ENCODE results near the gene NOX5.

The NOX5 gene

DNA sequence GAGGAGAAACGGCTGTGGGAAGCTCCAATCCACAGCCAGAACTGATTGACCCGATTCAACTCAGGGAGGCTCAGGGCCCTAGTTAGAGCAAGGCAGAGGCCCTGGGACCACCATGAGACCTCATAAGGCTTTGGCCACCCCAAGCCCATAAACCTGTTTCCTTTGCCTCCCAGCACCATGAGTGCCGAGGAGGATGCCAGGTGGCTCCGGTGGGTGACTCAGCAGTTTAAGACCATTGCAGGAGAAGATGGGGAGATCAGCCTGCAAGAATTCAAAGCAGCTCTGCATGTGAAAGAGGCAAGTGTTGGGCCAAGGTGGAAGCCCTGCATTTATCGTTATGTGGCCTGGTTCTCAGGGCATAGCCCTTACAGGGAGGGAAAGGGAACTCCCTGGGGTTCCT lies 11.9 kb downstream of the NOX5 start:
- no peak for DNase-seq

DNA sequence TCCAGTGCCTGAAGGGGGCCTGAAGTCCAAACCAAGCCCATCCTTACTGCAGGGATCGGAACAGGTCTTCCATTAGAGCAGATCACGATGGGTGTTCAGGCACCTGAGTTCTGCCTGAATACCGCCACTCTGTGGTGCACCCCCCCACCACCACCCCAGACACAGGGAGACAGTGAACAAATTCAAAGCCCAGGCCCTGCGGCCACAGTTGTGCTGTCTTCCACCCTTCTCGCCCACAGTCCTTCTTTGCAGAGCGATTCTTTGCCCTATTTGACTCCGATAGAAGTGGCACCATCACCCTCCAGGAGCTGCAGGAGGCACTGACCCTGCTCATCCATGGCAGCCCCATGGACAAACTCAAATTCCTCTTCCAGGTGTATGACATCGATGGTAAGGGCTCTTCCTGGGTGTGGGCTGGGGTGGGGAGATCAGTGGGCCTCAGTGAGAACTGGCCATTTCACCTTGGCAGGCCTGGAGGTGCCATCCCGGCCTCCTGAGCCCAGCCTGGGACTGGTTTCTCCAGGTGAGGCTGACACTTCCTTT lies 13.6 kb downstream of the NOX5 start:
- no peak for DNase-seq

DNA sequence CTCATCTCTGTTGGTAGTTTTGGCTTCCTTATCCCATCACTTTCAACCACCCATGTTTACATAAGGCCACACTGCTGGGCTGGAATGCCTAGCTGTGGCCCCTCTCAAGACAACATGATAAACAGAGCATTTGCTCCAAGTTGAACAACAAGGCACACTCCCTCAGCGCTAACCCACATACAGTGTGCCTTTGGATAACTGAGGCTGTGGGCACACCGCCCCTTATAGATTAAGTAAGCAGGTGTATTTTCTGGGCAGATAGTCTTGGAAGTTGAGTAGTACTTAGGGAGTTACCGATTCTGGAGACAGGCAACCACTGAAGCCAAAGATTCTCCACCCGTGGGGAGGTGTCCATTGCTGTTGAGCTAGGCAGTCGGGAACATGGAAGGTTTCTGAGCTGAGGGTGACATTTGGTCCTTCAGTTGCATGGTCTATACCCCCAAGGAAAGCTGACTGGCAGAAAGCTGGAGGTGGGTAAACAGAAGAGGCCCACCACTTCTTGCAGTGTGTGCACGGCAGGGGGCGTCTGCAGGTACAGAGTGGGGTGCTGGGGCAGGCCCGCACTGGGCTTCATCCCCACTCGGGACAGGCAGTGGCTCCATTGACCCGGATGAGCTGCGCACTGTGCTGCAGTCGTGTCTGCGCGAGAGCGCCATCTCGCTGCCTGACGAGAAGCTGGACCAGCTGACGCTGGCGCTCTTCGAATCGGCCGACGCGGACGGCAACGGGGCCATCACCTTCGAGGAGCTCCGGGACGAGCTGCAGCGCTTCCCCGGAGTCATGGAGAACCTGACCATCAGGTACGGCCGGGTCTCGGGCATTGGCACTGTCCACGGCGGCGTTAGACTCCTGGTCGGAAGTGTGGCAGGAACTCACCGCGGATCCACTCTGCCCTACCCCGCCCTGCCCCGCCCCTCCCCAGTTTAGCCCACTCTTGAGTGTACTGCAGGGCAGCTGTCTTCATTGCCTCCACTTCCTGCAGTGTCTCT lies 16.8 kb downstream of the NOX5 start:
- peak; percentile 59 for DNase-seq

DNA sequence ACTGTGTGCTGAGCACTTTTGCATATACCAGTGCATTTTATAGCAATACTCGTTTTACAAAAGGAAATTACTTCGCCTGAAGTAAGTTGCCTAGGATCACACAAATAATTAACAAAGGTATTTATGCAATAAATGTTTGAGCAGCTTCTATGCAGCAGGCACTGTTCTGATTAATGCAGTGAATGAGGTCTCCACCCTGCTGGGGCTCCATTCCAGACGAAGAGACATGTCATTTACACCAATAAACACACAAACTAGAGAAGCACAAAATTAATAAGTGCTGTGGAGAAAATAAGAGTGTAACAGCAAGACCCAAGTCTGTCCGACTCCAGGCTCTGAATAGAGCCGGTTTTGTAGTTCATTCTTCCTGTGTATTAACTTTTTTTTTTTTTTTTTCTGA lies 17.5 kb downstream of the NOX5 start:
- DNase-seq = no peak

DNA sequence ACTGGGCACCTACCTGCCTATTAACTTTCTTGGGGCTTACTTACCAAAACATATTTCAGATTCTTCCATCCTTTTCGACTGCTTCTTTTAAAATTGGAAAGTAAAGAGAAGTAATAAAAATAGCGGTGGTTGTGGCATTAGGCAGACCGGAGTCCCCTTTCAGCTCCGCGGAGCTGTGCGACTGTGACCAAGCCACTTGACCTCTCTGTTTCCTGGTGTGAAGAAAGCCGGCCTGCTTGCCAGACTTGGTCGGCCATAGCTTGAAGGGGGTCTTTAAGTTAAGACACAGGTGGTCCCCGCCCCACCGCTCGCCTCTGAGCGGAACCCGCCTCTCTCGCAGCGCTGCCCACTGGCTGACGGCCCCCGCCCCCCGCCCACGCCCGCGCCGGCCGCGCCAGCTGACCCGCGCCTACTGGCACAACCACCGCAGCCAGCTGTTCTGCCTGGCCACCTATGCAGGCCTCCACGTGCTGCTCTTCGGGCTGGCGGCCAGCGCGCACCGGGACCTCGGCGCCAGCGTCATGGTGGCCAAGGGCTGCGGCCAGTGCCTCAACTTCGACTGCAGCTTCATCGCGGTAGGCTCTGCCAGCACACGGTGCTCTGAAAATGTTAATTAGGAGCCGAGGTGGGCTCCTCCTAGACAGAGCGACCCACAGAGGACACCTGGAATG lies 18.3 kb downstream of the NOX5 start:
- no peak for DNase-seq

DNA sequence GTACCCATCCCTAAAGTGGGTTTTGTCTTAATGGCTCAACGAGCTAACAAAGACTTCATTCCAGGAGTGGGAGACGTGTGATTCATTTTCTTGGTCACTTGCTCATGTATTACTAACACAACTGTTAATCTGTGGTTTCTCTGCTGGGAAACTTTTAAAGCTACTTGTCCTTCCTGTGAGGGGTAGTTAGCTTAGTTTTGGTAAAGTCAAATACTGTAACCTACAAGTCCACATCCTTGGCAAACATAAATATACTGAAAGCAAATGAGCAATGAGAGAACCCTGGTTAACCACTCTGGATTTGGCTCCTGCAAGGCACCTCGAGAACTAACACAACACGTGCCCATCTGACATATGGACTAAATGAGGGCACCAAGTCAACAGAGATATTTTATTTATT lies 19.9 kb downstream of the NOX5 start:
- DNase-seq = peak; percentile 70

DNA sequence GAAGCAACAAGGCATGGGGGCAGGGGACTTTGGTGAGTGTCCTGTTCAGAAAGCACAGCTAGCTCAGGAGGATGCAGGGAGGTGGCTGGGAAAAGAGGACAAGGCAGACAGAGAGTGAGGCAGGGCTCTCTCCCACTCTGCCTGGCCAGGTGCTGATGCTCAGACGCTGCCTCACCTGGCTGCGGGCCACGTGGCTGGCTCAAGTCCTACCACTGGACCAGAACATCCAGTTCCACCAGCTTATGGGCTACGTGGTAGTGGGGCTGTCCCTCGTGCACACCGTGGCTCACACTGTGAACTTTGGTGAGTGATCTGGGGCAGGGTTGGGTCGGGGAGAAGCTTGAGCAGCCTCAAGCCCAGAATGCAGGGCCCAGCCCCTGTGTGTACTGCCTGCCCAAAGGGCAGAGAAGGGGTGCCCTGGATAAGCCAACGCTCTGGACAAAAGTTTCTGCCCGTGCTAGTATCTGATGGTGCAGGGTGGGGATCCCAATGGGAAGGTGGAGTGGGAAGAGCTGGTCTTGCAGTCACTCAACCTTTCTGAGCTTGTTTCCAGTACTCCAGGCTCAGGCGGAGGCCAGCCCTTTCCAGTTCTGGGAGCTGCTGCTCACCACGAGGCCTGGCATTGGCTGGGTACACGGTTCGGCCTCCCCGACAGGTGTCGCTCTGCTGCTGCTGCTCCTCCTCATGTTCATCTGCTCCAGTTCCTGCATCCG lies 20.9 kb downstream of the NOX5 start:
- no peak for DNase-seq

DNA sequence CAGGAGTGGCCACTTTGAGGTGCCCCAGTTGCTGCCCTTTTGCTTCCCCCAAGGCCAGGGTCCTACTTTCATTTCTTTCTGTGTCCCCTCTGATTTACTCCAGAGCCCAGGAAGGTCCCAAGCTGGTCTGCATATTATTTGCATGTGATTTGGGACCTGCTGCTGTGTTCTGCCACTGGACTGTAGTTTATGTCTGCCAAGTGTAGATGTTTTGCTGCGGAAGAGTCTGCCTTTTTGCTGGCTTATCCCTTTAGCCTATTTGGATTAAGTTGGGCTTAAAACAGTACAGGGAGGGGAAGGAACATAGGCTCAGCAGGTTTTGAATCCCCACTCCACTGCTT lies 21.4 kb downstream of the NOX5 start:
- DNase-seq = no peak

DNA sequence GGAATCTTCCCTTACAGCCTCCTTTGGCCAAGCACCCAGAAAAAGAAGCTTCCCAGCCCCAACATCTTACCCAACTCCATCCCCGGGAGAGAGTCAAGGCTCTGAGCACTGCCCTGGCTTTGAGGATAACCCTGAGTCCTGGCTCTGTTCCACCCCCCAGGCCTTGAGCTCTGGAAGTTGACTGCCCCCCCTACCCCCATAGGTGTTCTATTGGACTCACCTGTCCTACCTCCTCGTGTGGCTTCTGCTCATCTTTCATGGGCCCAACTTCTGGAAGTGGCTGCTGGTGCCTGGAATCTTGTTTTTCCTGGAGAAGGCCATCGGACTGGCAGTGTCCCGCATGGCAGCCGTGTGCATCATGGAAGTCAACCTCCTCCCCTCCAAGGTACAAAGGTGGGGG lies 22.3 kb downstream of the NOX5 start:
- DNase-seq = no peak

DNA sequence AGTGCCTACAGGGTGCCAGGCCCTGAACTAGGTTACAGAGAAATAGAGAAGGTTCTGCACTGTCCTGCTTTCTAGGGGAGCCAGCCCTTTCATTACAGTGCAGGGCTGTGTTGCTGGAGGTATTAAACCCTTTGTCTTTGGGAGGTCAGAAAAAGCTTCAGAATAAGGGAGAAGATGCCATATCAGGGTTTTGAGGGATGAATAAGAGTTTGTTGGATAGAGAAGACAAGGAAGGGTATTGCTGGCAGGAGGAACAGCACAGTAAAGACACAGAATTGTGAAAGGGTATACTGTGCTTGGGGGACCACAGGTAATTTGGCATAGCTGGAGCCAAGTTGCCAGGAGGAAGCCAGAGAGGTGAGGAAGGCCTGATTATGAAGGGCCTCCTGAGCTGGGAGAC lies 23.0 kb downstream of the NOX5 start:
- no peak for DNase-seq

DNA sequence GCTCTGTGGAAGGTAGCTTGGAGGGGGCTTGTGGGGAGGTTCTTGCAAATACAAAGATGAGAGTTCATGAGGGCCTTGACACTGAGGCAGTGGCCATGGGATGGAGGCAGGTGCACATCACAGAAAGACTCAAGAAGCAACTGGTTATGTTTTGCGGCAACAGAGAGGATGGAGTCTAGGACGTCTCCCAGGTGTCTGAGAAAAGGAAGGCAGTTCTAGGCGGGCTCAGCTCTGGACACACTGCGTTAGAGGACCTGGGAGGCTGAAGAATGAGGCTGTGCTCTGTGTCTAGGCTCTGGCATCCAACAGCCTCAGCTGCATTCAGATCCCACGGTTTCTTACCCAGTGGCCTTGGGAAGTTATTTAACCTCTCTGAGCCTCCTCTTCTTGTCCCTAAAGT lies 23.5 kb downstream of the NOX5 start:
- no peak for DNase-seq

DNA sequence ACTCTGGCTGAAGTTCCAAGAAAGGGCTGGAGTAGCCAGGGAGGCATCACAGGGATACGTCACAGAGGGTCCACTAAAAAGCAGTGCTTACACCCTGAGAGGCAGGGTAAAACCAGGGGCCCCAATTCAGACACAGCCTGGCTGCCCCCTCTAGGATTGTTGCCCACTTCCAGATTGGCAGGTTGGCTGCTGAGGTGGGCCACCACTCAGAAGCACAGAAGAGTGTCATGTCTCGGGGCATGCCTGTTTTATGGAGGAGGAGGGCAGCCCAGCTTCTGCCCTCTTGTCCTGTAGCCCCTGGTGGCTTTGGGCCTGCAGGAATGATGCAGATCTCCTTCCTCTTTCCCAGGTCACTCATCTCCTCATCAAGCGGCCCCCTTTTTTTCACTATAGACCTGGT lies 24.0 kb downstream of the NOX5 start:
- no peak for DNase-seq

DNA sequence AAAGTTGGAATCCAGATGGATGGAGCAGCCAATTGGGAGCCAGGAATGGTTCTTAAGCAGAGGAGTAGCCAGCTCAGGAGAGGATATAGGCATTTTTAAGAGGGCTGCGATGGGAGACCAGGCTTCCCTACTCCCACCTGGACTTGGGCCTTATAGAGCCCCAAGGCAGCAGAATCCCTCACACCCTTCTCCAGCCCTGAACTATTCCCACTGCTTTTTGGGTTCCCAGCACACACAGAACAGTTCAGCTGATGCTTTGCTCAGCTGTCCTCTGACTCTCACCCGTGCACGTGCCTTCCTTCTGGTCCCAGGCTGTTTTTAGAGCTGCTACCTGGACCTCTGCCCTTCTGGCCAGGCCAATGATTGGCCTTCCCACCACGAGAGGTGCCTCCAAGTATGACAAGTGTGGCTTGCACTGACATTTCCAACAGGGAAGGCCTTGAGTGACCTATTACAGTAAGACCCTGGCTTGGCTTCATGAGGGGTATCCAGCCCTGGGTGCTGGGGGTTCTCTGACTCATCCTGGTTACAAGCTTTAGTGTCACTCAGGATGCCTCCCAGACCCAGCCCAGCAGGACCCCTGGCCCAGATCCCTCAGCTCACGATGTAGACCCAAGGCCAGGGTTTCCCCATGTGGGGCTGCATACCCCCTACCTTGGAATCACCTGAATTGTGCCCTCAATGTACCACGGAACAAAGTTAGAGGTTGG lies 25.2 kb downstream of the NOX5 start:
- DNase-seq = no peak

DNA sequence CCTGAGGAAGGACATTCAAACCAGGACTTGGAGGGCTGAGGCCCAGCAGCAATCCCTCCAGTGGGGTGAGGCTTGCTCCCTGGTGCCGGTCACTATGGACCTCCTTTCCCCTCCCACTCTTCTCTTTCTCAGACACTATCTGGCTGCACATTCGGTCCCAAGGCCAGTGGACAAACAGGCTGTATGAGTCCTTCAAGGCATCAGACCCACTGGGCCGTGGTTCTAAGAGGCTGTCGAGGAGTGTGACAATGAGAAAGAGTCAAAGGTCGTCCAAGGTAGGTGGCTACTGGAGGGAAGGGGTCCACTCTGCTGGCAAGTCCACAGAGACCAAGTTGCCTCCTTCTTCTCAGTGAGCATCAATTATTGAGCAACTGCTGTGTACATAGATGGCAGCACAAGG lies 28.0 kb downstream of the NOX5 start:
- DNase-seq = no peak

DNA sequence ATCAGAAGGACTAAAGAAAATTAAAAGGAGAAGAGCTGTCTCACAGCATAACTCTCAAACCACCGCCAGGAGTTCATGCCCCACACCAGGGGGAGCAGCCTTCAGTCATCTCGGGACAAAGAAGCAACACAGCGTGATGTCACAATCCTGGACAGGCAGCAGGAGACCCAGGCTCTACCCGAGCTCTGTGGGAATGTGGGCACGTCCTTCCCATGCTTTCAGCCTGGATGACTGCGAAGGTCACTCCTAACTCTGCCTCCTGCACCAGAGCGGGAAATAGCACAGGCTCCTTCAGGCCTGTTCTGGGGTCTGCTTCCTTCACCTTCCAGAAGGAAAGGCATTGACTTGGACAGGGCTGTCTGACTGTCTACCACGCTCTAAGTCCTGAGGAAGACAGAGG lies 31.3 kb downstream of the NOX5 start:
- no peak for DNase-seq

DNA sequence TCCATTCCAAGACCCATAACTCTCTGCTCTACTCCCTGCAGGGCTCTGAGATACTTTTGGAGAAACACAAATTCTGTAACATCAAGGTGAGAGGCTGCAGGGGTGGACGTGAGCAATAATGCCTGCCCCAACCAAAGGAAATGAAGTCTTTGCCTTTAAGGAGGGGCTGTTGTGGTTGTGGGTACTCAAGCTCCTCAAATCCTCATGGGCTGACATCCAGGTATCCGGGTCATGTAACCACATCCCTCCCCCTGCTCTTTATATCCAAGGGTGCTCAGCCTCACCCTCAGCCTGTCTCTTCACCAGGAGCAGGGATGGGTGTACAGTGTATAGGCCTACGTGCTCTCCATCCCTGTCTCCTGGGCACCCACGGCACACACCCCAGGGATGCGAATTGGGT lies 32.3 kb downstream of the NOX5 start:
- DNase-seq = no peak

DNA sequence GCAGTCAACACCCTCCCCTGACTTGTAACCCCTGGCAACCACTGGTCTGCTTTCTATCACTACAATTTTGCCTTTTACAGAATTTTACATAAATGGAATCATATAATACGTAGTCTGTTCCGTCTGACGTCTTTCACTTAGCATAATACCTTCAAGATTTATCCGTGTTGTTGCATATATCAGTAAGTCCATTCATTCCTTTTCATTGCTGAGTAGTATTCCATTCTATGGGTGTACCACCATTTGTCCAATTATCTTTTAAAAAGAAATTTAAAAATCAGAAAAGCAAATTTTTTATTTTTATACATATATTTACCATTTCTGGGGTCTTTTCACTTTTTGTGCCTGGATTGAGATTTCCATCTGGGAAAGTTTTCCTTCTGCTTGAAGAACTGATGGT lies 35.5 kb downstream of the NOX5 start:
- DNase-seq = no peak

DNA sequence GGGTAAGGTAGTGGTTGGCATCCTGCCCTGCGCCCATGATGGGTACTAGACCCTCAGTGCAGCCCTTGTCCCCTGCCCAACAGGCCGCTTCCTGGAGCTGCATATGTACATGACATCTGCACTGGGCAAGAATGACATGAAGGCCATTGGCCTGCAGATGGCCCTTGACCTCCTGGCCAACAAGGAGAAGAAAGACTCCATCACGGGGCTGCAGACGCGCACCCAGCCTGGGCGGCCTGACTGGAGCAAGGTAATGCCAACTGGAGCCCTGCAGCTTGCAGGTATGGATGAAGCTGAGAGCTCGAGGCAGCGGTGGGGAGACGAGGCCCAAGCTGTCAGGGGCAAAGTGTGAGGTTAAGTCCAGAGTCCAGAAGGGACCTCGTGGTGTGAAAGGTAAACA lies 40.8 kb downstream of the NOX5 start:
- no peak for DNase-seq

DNA sequence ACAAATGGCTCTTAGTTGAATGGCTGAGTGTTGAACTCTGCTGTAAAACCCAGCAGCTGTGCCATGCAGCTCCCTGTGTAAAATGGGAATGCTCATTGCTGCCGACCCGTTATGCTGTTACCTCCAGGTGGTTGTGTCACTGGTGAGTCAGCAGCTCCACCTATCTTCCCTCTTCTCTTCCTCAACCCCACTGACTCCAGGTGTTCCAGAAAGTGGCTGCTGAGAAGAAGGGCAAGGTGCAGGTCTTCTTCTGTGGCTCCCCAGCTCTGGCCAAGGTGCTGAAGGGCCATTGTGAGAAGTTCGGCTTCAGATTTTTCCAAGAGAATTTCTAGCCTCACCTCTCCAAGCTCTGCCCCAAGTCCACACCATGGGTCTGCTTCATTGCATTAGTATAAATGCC lies 41.9 kb downstream of the NOX5 start:
- DNase-seq = no peak

DNA sequence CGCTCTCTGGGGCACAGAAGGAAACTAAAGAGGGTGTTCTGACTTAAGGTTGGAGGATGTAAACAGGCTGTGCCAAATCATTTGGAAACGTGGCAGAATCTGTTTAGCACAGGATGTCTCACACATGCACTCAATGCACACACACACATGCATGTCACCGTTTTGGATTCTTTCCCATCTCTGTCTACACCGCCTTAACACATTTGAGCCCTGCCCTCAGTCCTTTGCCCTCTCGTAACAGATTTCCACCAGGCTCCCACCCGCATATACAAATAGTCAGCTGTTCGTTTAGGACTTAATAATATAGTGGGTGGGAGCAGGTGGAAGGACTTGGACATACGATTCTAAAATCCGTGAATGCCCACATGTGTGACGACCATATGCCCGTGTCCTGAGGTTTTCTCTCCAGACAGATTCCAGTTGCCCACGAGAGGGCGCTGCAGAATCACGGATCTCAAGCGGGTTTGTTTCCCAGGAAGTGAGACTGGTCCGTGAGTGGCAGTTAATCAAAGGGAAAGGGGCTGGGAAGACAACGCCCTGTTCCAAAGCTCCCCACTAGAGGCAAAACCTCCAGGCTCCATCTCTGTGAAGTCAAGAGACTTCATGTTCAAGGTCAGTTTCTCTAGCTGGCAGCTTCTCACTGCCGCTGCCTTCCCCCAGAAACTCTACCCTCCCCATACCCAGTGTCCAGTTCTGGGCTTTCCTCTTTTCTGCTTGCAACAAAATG lies 44.5 kb downstream of the NOX5 start:
- peak; percentile 82 for DNase-seq

DNA sequence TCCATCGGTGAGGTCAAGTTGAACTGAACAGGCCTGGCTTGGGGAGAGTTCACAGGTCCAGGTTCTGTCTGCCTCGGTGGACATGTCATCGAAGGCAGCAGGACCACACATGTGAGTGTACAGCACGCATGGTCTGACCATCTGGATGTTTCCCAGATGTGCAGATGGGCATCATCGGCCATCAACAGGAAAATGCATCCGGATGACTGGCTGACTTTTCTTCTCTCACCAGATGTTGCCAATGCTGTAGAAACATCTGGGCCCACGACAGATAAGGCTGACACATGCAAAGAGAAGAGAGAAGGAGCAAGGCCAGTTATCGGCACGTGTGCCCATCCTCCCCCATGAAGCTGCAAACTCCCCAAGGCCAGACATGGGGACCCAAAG lies 45.1 kb downstream of the NOX5 start:
- DNase-seq = no peak

DNA sequence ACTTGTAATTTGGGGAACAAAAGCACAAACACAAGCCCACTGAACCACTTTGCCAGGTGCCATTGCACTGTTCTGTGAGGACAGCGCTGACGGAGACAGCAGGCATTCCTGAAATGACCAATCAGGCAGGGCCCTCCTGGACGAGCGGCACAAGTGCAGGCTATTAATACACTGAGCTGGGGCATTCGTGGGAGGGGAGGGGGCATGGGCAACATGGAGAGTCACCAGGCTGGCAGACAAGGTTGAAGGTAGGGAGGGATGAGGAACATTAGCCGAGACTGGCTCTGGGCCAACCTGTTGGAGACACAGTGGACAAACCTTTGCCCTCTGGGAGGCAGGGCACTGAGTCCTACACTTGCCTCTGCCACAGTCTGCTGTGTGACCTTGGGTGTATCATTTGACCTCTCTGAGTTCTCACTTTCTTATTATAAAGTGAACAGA lies 45.6 kb downstream of the NOX5 start:
- DNase-seq = no peak
